HG03025 (cell line): Measurements from ENCODE around the gene CCDC27.
"Not testable (repeated sequence)": the region's sequence is repeated elsewhere in the genome, so short reads cannot be mapped to it uniquely, and the experiment has no call there.

ENCODE experiments used
- ATAC-seq: cut with Tn5 transposase; IDR thresholded peaks from one replicate; pipeline ENCODE4 v1.9.1; 2021; ENCODE audit warnings: mild to moderate bottlenecking, moderate library complexity; ENCODE audit not compliant: unreplicated experiment, low FRiP score

Gene CCDC27

DNA sequence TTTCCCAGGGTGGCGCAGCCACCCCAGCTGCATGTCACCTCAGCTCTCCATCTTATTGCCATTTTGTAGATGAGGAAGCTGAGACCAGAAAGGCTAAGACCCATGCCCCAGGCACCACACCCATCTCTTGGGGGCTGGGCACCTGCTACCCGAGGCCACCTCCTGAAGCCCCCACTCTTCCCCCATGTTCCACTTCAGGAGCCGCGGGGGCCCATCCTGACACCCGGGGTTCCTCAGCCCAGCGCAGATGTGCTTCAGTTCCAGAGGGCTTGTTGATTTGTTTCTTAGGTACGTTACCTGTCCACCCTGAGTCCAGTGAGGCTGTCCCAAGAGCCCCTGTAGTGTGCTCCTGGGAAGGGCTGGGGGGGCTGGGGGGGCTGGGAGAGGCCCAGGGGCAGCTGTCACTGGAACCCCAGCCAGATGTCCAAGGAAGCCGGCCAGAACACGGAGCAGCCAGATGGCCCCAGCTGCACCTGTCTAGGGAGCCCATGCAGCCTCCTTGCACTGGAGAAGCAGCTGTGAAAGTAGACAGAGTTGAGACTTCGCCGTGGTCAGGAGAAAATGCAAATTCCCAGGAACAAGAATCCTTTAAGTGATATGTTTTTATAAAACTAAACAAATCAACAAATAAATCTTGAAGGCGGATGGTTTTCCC, 17.1 kb upstream of the CCDC27 start:
- no peak for ATAC-seq

DNA sequence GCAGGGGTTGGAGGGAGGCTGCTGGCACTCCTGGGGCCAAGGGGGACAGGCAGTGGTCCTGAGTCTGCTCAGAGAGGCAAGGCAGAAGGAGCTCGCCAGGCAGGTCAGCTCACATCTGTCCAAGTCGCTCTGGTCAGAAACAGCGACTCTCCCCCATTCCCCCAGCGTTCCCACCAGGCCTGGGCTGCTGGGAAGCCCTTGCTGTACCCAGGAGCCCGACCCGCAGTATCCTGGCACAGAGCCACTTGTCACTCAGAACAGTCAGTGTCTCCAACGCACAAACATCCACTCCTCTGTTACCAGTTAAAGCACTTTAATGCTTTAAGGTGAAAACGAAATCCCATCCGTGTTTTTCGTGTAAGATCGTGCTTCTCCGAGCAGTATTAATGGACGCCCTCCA, 16.6 kb upstream of the CCDC27 start:
- no peak for ATAC-seq

DNA sequence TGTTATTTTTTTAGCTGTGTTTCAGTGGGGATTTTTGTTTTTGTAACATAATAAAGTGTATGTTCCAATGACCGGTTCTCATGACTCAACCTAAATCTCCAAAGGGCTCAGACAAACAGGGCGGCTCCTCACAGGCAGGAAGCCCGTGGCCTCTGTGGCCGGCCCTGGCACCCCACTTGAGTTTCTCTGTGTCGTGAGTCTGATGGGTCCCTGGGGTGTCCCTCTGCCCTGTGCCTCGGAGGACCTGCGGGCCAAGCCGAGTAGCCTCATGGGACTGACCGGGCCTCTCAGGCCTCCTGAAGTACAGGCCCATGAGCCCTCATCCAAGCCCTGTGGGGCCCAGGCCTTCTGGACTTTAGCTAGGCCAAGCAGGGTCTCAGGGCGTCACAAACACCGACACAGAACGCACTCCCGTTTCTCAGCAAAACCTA, 16.1 kb upstream of the CCDC27 start:
- no peak for ATAC-seq

DNA sequence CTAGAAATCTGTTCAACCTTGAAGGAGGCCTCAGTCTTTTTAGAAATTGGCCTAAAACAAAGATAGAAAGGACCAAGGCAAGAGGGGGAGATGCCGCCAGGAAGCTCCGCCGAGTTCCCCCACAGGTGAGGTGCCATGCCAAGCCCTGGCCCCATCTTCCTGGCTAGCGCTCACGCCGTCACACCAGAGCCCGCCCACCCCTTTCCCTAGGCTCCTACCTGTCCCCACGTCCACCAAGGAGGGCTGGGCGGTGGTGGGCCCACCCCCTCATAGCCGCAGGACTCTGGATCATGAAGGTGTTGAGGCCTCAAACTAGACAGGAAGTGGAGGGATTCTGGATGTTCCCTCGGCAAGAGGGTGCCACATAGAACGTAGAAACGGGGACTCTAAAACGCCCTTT, 15.5 kb upstream of the CCDC27 start:
- no peak for ATAC-seq

DNA sequence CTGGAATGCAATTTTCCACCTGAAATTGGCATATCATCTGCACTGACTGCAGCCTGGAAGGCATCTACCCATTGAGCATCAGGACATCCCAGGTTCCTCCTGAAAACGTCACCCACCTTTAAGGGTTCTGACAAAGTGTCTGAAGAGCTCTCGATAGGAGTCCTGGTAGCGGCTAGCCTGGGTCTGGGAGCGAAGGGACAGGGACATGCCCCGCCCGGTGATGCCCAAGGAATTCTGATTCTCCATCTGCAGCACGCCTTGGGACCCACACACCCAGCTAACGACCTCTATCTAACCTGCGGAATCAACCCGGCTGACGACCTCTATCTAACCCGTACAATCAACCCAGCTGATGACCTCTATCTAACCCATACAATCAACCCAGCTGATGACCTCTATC, 13.3 kb upstream of the CCDC27 start:
- ATAC-seq: no peak

DNA sequence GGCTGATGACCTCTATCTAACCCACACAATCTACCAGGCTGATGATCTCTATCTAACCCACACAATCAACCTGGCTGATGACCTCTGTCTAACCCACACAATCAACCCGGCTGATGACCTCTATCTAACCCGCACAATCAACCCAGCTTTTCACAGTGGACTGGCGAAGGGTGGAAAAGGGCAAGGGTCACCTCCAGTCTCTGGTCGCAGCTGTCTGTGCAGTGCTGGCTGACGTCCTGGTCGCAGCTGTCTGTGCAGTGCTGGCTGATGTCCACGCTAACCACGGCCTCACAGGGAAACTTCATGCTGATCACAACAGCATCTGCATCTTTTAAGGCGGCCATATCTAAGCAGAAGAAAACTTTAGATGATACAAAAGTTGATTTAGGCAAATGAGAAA, 12.2 kb upstream of the CCDC27 start:
- no peak for ATAC-seq

DNA sequence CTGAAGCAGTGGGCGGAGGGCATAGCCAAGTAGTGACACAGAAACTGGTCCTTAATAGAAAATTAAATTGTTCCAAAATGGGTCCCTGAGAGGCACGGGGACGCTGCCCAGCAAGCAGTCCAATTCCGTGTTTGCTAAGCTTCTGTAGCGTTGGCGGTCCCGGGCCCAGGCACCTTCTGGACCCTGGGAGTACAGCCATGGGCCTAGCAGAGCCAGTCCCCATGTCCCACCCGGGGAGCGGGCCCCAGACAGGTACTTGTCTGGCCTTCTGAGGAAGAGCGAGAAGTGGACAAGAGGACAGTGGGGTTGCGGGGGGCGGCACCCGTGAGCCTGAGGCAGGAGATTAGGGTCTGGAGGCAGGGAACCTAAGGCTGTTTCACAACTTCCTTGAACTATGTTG, 11.5 kb upstream of the CCDC27 start:
- ATAC-seq: no peak

DNA sequence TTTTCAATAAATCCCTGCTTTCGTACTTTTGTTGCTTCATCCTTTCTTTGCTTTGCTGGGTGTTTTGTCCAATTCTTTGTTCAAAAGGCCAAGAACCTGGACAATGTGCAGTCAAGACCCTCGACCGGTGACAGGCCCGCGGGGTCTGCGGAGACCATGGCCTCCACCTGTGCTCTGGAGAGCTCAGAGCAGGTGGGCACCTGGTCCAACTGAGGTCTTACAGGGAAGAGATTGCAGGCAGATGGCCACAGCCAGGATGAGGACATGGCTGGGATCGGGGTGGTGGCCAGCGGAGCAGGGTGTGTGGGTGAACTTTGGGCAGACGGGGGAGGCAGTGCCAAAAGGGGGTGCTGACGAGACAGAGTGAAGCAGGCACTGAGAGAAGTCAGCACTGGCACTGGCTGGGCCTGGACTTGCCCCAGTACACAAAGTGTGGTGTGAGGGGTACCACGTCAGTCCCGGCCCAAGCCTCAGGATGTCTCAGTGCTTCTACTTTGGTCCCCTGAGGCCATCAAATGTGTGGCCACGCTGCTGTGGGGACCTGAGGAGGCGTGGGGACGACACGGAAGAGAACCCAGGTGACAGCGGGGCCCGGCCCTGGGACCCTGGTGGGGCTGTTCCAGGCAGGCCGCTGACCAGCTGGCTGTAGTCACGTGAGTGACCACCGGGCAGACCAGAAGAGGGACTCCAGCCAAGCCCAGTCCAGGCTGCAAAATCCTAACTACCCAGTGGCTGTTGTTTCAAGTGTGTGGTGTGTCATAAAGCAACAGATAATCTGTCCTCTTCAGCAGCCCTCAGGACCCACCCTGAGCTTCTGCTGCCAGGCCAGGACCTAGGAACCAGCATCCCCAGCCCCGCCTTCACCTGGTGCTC, 10.4 kb upstream of the CCDC27 start:
- ATAC-seq: no peak

DNA sequence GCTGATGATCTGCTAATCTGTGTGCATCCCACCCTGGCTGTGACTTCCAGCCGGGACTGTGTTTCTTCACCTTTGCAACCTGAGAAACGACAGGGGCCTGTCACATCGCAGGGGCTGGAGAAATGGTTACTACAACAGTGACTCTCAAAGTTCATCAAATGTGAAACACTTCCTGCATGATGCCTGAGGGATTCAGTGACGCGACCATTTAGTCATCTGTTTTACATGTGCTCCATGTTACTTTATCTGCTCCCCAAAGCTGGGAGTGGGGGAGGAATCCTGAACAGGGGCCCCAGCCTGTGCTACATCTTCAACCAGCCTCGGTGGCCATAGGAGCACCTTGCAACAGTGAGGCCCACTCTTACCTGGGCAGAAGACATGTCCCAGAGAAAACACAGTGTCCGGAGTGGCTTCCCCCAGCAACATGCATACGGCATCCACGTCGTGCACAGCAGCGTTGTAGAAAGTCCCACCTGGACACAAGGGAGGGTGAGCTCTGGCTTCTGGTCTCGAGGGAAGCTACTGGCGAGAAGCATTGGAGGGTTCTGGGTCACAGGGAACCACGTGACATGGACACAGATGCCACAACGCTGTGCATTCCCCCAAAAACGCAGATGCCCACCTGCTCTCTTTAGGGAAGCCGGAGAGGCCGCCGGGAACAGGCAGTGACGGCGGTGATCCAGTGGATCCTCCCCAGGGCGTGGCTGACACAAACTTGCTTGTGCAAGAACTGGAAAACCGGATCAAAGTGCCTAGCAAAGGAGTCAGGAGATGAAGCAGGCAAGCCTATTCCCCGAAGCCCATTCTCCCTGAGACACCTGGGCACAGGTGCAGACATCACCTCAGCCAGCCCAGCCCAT, 9.6 kb upstream of the CCDC27 start:
- ATAC-seq: no peak

DNA sequence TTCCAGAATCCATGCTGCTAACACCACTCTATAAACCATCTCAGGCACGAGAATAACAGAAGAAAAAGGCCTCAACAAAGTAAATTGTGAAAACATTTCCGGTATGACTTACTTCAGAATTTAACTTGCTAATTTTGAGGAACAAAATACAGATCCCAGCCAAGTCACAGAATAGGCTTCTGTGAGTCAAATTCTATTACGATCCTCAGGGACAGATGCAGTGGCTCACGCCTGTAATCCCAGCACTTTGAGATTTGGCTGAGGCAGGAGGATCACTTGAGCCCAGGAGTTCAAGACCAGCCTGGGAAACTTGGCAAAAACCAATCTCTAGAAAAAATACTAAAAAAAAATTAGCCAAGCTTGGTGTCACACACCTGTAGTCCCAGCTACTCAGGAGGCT, 8.8 kb upstream of the CCDC27 start:
- no peak for ATAC-seq

DNA sequence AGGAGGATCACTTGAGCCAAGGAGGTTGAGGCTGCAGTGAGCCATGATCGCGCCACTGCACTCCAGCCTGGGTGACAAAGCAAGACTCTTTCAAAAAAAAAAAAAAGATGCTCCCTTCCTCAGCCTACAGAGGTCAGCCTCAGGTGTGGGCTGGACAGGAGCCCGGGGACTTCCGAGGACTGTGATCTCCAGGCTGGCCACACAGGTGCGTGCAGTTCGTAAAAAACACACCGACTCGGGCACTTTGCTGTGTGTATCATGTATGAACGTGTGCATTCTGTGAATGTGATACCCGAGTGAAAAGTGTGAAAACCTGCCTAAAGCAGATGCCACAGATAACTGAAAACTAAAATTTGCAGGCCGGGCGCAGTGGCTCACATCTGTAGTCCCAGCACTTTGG, 8.4 kb upstream of the CCDC27 start:
- ATAC-seq: no peak

DNA sequence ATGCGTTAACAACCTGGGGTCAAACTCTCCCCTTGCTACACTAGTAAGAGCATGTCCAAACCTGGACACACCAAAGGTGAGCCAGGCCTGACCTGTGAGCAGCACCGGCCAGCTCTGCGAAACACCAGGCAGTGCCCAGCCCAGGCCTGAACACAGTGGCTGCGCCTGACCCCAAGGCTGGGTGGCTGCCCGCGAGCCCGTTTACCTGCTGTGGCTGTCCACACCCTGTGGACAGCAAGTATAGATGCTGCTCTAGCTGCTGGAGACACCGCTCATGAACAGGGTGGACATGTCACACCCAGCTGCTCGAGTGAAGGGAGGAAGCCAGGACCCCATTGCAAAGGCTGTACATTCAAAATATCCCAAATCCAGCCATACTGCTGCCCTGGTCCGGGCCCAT, 7.6 kb upstream of the CCDC27 start:
- no peak for ATAC-seq

DNA sequence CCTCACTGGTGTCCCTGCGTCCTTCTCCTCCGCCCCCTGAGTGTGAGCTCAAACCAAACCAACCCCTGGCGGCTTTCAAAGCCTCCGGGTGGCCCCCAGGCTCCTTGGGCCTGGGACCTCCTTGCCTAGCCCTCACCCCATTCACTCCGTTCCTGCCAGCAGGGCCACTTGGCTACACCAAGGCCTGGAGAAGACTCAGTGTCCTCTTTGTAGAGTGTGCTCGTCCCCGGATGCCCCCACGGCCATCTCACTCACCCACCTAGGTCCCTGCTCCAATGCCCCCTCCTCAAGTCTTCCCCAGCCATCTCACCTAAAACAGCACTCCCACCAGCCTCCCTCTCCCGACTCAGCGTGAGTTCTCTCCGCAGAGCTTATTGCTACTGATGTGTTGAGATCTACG, 7.2 kb upstream of the CCDC27 start:
- ATAC-seq: no peak

DNA sequence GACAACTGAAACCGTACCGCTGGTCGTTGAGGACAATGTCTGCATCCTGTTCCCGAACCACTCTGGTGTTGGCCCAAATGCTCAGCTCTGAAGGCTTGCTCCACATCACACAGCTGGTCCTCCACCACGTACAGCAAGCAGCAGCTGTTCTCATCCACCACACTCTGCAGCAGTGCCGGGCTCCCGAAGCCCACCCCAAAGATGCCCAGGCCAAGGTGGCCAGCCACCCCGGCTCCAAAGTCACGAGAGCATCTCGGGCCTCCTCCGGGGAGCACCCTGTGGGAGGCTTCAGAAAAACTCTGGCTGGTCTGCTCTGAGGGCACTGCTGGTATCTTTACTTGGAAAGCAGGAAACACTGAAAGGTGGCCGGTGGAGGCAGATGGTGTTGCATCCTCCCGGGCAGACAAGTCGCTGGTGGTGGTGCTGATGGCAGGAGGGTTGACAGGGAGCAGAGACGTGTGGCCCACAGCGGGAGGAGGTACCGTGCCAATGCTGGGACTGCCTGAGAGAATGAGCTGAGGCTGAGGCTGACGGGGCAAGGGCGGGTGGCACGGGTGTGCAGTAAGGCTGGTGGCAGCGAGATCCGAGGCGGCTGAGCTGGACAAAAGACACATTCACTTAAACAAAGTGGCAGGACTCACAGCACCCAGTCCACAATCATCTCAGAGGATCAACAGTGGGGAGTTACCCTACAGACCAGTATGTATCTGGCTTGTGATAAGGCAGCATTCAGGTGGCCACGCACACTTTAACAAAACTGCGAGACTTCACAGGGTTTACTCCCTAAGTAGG, 6.5 kb upstream of the CCDC27 start:
- ATAC-seq: no peak

DNA sequence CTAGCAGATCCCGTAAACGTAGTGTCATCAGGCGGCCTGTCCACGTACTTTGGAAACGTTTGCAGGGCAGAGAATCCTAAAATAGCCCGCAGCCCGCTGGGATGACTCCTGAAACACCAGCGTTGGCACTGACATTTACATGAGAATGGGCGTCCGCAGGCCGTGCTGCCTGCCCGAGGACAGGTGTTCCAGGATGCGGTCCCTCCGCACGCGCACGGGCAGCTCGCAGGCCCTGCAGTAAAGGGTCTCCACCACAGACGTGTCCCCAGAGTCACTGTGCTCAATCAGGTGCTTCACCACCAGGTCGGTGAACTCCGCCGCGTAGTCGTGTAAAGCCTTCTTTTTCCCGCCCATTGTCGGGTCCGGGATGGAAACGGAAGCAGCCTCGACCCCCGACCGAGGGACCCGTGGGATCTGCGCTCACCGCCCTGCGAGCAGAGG, 5.8 kb upstream of the CCDC27 start:
- ATAC-seq: no peak

DNA sequence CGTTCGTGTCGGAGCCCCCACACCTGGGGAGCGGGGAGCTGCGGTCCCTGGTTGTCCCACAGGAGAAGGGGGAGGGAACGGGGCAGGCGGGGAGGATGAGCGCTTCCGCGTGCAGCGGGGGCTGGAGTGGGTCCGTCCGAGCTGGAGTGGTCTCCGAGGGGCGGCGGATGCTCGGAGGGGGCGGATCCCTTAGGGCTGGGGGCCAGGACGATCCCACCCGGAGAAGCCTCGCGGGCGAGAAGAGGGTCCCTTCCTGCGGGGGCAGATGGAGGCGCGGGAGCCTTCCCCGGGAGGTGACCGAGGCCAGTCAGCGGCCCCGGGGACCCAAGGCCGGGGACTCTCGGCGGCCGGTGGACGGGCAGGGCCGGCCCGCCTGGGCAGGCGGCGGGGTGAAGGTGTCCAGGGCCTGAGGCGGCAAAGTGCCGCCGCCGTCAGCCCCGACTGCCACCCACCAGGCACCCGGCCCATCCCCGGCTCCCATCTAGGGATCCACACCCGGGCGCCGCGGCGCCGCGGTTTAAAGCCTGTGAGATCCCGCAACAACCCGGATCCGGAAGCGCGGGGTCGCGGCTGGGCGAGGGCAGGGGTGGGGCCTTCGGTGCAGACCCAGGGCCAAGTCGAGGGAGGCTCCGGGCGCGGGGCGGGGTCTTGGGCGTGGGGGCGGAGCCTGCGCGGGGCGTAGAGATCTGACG, 5.3 kb upstream of the CCDC27 start:
- ATAC-seq: no peak

DNA sequence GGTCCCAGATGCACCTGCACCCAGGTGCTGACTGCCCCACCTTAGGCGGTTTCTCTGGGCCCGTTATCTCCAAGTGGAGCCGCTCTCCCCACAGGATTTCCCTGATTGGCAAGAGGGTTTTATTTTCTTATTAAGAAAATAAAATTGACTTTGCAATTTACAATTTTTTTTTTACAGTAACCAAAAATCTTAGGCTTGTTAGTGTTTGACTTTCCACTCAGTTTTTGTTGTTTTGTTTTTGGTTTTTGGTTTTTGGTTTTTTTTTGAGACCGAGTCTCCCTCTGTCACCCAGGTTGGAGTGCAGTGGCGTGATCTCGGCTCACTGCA, 4.8 kb upstream of the CCDC27 start:
- ATAC-seq: no peak

DNA sequence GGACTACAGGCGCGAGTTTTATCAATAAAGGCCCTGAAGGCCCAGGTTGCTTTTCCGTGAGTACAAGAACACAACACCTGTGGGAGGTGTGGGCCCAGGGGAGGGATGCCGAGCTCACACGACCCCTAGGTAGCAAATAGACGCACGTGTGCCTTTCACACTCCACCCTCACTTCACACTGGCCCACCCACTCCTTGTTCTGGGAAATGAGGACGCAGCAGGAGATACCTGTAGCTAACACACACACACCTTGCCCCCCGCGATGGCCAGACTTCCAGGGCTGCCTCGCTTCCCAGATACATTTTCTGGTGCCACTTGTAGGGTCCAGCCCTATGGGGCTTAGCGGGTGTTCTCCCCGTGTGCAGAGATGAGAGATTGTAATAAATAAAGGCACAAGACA, 4.3 kb upstream of the CCDC27 start:
- no peak for ATAC-seq

DNA sequence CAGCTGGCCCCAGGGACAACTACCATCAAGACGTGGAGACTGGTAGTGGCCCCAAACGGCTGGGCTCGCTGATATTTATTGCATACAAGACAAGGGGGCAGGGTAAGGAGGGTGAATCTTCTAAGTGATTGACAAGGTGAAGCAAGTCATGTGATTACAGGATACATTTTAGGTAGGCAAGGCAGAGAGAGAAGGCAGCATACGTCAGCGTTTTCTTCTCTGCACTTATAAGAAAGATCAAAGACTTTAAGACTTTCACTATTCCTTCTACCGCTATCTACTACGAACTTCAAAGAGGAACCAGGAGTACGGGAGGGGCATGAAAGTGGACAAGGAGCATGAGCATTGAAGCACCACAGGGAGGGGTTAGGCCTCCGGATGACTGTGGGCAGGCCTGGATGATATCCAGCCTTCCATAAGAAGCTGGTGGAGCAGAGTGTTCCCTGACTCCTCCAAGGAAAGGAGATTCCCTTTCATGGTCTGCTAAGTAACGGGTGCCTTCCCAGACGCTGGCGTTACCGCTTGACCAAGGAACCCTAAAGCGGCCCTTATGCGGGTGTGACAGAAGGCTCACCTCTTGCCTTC, 3.8 kb upstream of the CCDC27 start:
- ATAC-seq: not testable (repeated sequence)

DNA sequence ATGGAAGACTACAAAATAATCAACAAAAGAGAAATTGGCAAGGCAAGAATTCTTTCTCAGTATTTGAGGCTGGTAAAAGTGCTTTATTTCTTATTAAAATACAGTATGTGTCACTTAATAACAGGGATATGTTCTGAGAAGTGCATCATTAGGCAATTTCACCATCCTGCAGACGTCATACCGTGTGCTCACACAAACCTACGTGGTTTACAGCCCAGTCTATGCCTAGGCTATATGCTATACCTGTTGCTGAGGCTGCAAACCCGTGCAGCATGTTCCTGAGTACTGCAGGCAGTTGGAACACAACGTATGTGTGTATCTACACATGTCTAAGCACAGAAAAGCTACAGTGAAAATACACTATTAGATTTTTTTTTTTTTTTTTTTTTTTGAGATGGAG, 2.7 kb upstream of the CCDC27 start:
- no peak for ATAC-seq
